SK-N-SH treated with all-trans-retinoic acid at 6 μM for 48 hours (cell line): ENCODE results near the gene TCF7.

Source experiments
- ESRRG ChIP-seq: fragments of 250-450 bp; sonication (Bioruptor Pico); IDR thresholded peaks from 2 replicates; pipeline ENCODE4 v1.6.1; 2021; ENCODE audit warnings: mild to moderate bottlenecking
- PPARA ChIP-seq: fragments of 250-450 bp; sonication (Bioruptor Pico); IDR thresholded peaks from 2 replicates; pipeline ENCODE4 v1.5.0; 2020; ENCODE audit warnings: mild to moderate bottlenecking, borderline replicate concordance
- RARB ChIP-seq: fragments of 250-450 bp; sonication (Bioruptor Pico); IDR thresholded peaks from 2 replicates; pipeline ENCODE4 v1.8.0; 2021; ENCODE audit warnings: mild to moderate bottlenecking, moderate library complexity
- SNAI2 ChIP-seq: fragments of 250-450 bp; sonication (Bioruptor Pico); IDR thresholded peaks from 2 replicates; pipeline ENCODE4 v1.5.0; 2020; ENCODE audit warnings: mild to moderate bottlenecking, moderate library complexity
- TCF4 ChIP-seq: fragments of 250-450 bp; sonication (Bioruptor Pico); IDR thresholded peaks from 2 replicates; pipeline ENCODE4 v1.8.0; 2021; ENCODE audit warnings: mild to moderate bottlenecking, moderate library complexity, borderline replicate concordance
- ZFP30 ChIP-seq: fragments of 450-650 bp; formaldehyde crosslinking; IDR thresholded peaks from 2 replicates; pipeline ENCODE4 v1.5.0; 2022; ENCODE audit warnings: mild to moderate bottlenecking, moderate library complexity
- TF ChIP-seq, protein P1 (sequence below): fragments of 250-450 bp; sonication (Bioruptor Pico); IDR thresholded peaks from 2 replicates; pipeline ENCODE4 v1.5.0; 2020; ENCODE audit warnings: mild to moderate bottlenecking, moderate library complexity

DNA sequence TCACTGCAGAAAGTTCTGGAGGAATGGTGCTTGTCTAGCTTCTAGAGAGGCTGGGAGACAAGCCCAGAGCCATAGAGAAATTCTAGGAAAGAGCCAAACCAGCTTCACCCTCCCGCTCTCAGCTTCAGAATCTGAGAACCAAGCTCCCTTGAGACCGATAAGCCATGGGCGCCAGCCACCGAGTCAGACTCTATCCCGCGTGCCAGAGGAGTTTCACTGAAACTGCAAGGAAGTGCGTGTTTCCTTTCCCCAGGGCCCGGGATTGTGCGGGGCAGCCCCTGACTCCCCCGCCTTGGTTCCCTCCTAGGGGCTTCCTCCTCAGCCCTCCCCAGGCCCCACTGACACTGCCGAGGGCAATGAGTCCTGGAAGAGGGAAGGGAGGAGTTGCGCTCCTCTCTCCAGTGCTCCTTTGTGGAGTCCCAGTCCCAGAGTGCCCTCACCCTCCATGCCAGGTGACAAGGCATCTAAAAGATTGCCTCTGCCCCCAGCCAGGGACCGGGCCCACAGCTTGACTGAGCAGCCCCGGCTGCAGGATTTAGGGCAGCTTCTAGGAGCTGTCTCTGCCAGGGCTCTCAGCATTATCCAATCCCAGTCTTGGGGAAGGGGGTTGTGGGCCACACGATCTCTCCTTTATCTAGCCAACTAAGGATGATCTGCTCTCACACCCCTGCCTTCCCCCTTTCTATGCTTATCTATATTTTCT, 18.4 kb upstream of the TCF7 start:
- TF ChIP-seq, protein P1, sequence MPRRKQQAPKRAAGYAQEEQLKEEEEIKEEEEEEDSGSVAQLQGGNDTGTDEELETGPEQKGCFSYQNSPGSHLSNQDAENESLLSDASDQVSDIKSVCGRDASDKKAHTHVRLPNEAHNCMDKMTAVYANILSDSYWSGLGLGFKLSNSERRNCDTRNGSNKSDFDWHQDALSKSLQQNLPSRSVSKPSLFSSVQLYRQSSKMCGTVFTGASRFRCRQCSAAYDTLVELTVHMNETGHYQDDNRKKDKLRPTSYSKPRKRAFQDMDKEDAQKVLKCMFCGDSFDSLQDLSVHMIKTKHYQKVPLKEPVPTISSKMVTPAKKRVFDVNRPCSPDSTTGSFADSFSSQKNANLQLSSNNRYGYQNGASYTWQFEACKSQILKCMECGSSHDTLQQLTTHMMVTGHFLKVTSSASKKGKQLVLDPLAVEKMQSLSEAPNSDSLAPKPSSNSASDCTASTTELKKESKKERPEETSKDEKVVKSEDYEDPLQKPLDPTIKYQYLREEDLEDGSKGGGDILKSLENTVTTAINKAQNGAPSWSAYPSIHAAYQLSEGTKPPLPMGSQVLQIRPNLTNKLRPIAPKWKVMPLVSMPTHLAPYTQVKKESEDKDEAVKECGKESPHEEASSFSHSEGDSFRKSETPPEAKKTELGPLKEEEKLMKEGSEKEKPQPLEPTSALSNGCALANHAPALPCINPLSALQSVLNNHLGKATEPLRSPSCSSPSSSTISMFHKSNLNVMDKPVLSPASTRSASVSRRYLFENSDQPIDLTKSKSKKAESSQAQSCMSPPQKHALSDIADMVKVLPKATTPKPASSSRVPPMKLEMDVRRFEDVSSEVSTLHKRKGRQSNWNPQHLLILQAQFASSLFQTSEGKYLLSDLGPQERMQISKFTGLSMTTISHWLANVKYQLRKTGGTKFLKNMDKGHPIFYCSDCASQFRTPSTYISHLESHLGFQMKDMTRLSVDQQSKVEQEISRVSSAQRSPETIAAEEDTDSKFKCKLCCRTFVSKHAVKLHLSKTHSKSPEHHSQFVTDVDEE (CRISPR knock-in tag): no peak
- TF ChIP-seq PPARA: no peak
- TF ChIP-seq ESRRG (CRISPR knock-in tag): no peak
- no peak for TF ChIP-seq RARB (CRISPR knock-in tag)
- no peak for TF ChIP-seq TCF4 (CRISPR knock-in tag)
- TF ChIP-seq SNAI2: no peak
- no peak for TF ChIP-seq ZFP30 (CRISPR knock-in tag)
